ENCODE results near the gene ZNF418. TPM values are rescaled to one million over a fixed set of nuclear protein-coding genes. Genes with fewer than 3 reads are reported as not detected.
A peak's percentile ranks its signal among the peaks of the same experiment; 100 is the strongest.

ZNF418 gene
- polyA plus RNA-seq, 1 of the 3 experiments (the other 2 are of a cell fraction) = 0.07 TPM

DNA sequence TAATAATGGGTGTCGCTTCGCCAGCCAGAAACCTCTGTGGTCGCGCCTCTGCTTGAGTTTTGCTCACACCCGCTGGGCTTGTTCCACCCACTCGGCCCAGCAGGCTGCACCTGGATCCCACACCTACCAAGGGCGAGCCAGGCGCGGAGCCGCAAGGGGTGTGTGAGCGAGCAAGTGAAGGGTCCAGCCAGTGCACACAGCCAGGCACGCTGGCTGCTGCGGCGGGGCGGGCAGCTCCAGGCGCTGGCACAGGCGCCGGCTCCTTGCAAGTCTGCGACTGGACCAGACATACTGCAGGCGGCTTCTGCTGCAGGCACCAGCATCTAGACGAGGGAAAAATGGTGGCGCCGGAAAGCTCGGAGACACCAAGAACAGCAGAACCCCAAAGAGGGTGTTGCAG lies 14.1 kb upstream of the ZNF418 start:
- no peak overlapping the region for H3K27ac ChIP-seq (ENCODE audit: low read depth in 2 of 2, low read length in 1 of 2)
- H3K9ac ChIP-seq = no peak overlapping the region
- WGBS (ENCODE audit: low lambda C conversion rate) = 79% methylated on average over 15 of the region's 24 CpGs
- no peaks in the 10 kb centered on the region for H3F3A ChIP-seq (replicated peaks; ENCODE audit: insufficient read depth)
- no peaks in the 10 kb centered on the region for H3K9me3 ChIP-seq
- no peak overlapping the region for H3K4me2 ChIP-seq
- peaks cover 0 to 7% of the 10 kb centered on the region in 2 experiments; a peak in 3 of 4 replicates for H3K4me1 ChIP-seq (ENCODE audit: control insufficient read depth in 1 of 2, insufficient read depth in 2 of 2, low read depth in 1 of 2, low read length in 1 of 2)
- CTCF ChIA-PET = no interaction called here
- H2AFZ ChIP-seq (ENCODE audit: low read depth) = no peak overlapping the region
- no peak overlapping the region for H3K4me3 ChIP-seq (ENCODE audit: low read depth in 2 of 2, low read length in 1 of 2)
- no peak for DNase-seq
- peaks cover 32% of the 10 kb centered on the region for H3K79me2 ChIP-seq (ENCODE audit: insufficient read depth)
- H4K20me1 ChIP-seq (ENCODE audit: insufficient read depth) = no peaks in the 10 kb centered on the region
- TF ChIP-seq ELF1 (IDR thresholded peaks at IDR 0.05) = no peak
- no peak for TF ChIP-seq FOXM1 (IDR thresholded peaks at IDR 0.05; ENCODE audit: low read depth)
- no peak for TF ChIP-seq GATA2 (CRISPR knock-in tag; IDR thresholded peaks at IDR 0.05)
- TF ChIP-seq RAD21 (IDR thresholded peaks at IDR 0.05; ENCODE audit: low read length) = no peak
- peaks cover 0 to 3% of the 10 kb centered on the region in 2 experiments for H3K36me3 ChIP-seq (replicated peaks in 1 of 2; ENCODE audit: control insufficient read depth in 1 of 2, insufficient read depth in 2 of 2, low read length in 1 of 2)
- H3K9me2 ChIP-seq = no peaks in the 10 kb centered on the region
- POLR2A ChIA-PET = no interaction called here
- no peaks in the 10 kb centered on the region for H3K27me3 ChIP-seq (ENCODE audit: insufficient read depth)

DNA sequence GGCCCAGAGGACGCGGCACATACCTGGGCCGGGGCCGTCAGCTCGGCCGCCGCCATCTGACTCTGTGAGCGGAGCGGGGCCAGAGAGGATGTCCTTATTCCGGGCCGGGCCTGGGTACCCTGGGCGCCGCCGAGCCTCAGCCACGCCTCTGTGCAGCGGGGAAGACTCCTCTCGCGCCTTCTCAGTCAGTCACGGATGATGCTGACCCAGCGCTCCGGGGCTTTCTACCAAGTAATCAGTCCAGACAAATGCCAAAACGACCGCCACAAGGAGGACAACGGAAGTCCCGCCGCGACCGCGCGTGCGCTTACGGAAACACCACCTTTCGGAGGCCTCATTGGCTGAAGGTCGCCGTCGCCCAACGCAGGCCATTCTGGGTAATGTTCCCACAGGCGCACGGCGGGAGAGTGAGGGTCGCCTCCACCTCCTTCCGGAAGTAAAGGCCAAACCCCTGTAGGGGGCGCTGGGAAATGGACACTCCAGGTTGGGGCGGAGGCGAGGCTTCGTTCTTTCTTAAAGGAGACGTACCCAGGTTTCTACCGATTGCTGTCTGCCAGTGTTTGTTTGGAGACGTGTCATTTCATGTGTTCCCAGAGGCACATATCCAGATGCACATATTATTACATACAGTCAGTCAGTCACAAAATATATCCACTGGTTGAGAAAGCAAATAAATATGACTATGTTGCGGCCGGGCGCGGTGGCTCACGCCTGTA lies 12.4 kb upstream of the ZNF418 start, which contains the start of gene ZNF256:
ZNF256 (minus strand) TSS at position 288 of the 716 bp plus-strand sequence; CDS start at position 56, 232 bp downstream.
- Histone ChIP-seq H3F3A (replicated peaks; ENCODE audit: insufficient read depth) (no peaks in the 10 kb centered on the region), H3K27me3 (ENCODE audit: insufficient read depth) (no peaks in the 10 kb centered on the region), H4K20me1 (ENCODE audit: insufficient read depth) (no peaks in the 10 kb centered on the region), H3K9me3 (no peaks in the 10 kb centered on the region), H3K27ac (ENCODE audit: low read depth in 2 of 2, low read length in 1 of 2) (peak within 1 kb of the TSS; percentile 53 to 64; a peak in 2 of 4 replicates), H3K79me2 (ENCODE audit: insufficient read depth) (peaks cover 49% of the 10 kb centered on the region), H3K4me2 (peak within 1 kb of the TSS; percentile 94), H3K9ac (peak within 1 kb of the TSS; percentile 81), H3K36me3 (replicated peaks in 1 of 2; ENCODE audit: control insufficient read depth in 1 of 2, insufficient read depth in 2 of 2, low read length in 1 of 2) (peaks cover 14 to 15% of the 10 kb centered on the region in 2 experiments), H3K4me3 (ENCODE audit: low read depth in 2 of 2, low read length in 1 of 2) (peak within 1 kb of the TSS; percentile 88 to 97), H3K4me1 (ENCODE audit: control insufficient read depth in 1 of 2, insufficient read depth in 2 of 2, low read depth in 1 of 2, low read length in 1 of 2) (peaks cover 0 to 7% of the 10 kb centered on the region in 2 experiments; a peak in 3 of 4 replicates), H2AFZ (ENCODE audit: low read depth) (peak within 1 kb of the TSS; percentile 98), H3K9me2 (no peaks in the 10 kb centered on the region)
- TF ChIP-seq CHD2 (IDR thresholded peaks at IDR 0.05; ENCODE audit: low read length, partially characterized antibody) (peak; percentile 86), EP300 (IDR thresholded peaks at IDR 0.05; ENCODE audit: borderline replicate concordance in 1 of 2, low read depth in 1 of 2, low read length in 1 of 2) (no peak), EZH2phosphoT487 (IDR thresholded peaks at IDR 0.05; ENCODE audit: borderline replicate concordance, low read depth) (no peak), ELF1 (IDR thresholded peaks at IDR 0.05) (peak; percentile 87), TAF1 (IDR thresholded peaks at IDR 0.05; ENCODE audit: borderline replicate concordance, low read depth, low read length) (no peak), JUND (IDR thresholded peaks at IDR 0.05) (no peak), TEAD4 (IDR thresholded peaks at IDR 0.05; ENCODE audit: borderline replicate concordance, insufficient read depth) (no peak), YY1 (IDR thresholded peaks at IDR 0.05; ENCODE audit: low read depth) (peak; percentile 38; the same call in 1 of the 2 replicates), GATA2 (CRISPR knock-in tag; IDR thresholded peaks at IDR 0.05) (no peak), POLR2AphosphoS5 (IDR thresholded peaks at IDR 0.05; ENCODE audit: low read depth, low read length) (peak; percentile 35; the same call in 1 of the 2 replicates), FOXJ3 (CRISPR knock-in tag; IDR thresholded peaks at IDR 0.05) (no peak), MXI1 (IDR thresholded peaks at IDR 0.05; ENCODE audit: low read depth, low read length) (peak; percentile 74), SMC3 (IDR thresholded peaks at IDR 0.05; ENCODE audit: low read depth, low read length) (0 out of 2 replicates have a peak, but pooled peaks have one; percentile 3), RFX5 (IDR thresholded peaks at IDR 0.05; ENCODE audit: low read length) (0 out of 2 replicates have a peak, but pooled peaks have one; percentile 32), GABPA (IDR thresholded peaks at IDR 0.05; ENCODE audit: low read depth) (peak; percentile 86), SIN3A (IDR thresholded peaks at IDR 0.05; ENCODE audit: borderline replicate concordance, low read depth, low read length) (no peak), RAD21 (IDR thresholded peaks at IDR 0.05; ENCODE audit: low read length) (peak; percentile 36), NRF1 (IDR thresholded peaks at IDR 0.05; ENCODE audit: low read depth, low read length) (peak; percentile 57)
- TF ChIP-seq, protein P1, sequence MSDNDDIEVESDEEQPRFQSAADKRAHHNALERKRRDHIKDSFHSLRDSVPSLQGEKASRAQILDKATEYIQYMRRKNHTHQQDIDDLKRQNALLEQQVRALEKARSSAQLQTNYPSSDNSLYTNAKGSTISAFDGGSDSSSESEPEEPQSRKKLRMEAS (IDR thresholded peaks at IDR 0.05; ENCODE audit: low read depth) = peak; percentile 74
- TF ChIP-seq, protein P2, sequence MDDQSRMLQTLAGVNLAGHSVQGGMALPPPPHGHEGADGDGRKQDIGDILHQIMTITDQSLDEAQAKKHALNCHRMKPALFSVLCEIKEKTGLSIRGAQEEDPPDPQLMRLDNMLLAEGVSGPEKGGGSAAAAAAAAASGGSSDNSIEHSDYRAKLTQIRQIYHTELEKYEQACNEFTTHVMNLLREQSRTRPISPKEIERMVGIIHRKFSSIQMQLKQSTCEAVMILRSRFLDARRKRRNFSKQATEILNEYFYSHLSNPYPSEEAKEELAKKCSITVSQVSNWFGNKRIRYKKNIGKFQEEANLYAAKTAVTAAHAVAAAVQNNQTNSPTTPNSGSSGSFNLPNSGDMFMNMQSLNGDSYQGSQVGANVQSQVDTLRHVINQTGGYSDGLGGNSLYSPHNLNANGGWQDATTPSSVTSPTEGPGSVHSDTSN (IDR thresholded peaks at IDR 0.05) = peak; percentile 18; the same call in 1 of the 2 replicates
- TF ChIP-seq, protein P3, sequence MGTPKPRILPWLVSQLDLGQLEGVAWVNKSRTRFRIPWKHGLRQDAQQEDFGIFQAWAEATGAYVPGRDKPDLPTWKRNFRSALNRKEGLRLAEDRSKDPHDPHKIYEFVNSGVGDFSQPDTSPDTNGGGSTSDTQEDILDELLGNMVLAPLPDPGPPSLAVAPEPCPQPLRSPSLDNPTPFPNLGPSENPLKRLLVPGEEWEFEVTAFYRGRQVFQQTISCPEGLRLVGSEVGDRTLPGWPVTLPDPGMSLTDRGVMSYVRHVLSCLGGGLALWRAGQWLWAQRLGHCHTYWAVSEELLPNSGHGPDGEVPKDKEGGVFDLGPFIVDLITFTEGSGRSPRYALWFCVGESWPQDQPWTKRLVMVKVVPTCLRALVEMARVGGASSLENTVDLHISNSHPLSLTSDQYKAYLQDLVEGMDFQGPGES (IDR thresholded peaks at IDR 0.05; ENCODE audit: low read depth, low read length) = no peak
- TF ChIP-seq, protein P4, sequence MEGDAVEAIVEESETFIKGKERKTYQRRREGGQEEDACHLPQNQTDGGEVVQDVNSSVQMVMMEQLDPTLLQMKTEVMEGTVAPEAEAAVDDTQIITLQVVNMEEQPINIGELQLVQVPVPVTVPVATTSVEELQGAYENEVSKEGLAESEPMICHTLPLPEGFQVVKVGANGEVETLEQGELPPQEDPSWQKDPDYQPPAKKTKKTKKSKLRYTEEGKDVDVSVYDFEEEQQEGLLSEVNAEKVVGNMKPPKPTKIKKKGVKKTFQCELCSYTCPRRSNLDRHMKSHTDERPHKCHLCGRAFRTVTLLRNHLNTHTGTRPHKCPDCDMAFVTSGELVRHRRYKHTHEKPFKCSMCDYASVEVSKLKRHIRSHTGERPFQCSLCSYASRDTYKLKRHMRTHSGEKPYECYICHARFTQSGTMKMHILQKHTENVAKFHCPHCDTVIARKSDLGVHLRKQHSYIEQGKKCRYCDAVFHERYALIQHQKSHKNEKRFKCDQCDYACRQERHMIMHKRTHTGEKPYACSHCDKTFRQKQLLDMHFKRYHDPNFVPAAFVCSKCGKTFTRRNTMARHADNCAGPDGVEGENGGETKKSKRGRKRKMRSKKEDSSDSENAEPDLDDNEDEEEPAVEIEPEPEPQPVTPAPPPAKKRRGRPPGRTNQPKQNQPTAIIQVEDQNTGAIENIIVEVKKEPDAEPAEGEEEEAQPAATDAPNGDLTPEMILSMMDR (IDR thresholded peaks at IDR 0.05) = peak; percentile 59
- ChIA-PET POLR2A (no interaction called here), CTCF (no interaction called here)
- 14% methylated on average over 32 of the region's 54 CpGs for WGBS (ENCODE audit: low lambda C conversion rate)
- peak; percentile 97 for DNase-seq
